Skeletal muscle tissue (tissue), 4 donors: ENCODE data around the gene ZBTB16. TPM values are rescaled to one million over a fixed set of nuclear protein-coding genes. Genes with fewer than 3 reads are reported as not detected.

Experiments used
- H3K27ac ChIP-seq: one replicate; pipeline ENCODE4 v1.7.0; 2013; ENCODE audit warnings: mild to moderate bottlenecking, low read depth, low read length, inconsistent platforms
- H3K27me3 ChIP-seq, 3 donors: one replicate each; pipeline ENCODE4 v1.7.0; 2013; ENCODE audit warnings: low read length in 3 of 3; ENCODE audit not compliant: control insufficient read depth in 3 of 3, insufficient read depth in 3 of 3
- H3K36me3 ChIP-seq, 3 donors: one replicate each; pipeline ENCODE4 v1.7.0; 2013; ENCODE audit warnings: low read length in 3 of 3; ENCODE audit not compliant: control insufficient read depth in 3 of 3, insufficient read depth in 3 of 3
- H3K4me1 ChIP-seq, 3 donors: one replicate each; pipeline ENCODE4 v1.7.0; 2013; ENCODE audit warnings: low read length in 3 of 3, mild to moderate bottlenecking in 3 of 3; ENCODE audit not compliant: control insufficient read depth in 3 of 3, insufficient read depth in 3 of 3
- H3K4me3 ChIP-seq, 3 donors: one replicate each; pipeline ENCODE4 v1.7.0; 2013; ENCODE audit warnings: low read length in 3 of 3
- H3K9ac ChIP-seq, 3 donors: one replicate each; pipeline ENCODE4 v1.7.0; 2013; ENCODE audit warnings: low read length in 3 of 3, mild to moderate bottlenecking in 3 of 3, moderate library complexity in 2 of 3, low read depth in 1 of 3
- H3K9me3 ChIP-seq, 3 donors: one replicate each; pipeline ENCODE4 v1.7.0; 2013; ENCODE audit warnings: low read length in 3 of 3; ENCODE audit not compliant: control insufficient read depth in 3 of 3
- total RNA-seq: library from RNA; depleted of rRNA; stranded (reverse); fragments of >200 nt; gene quantifications from one replicate; pipeline ENCODE4 v1.2.3, GENCODE V29; 2014
- donor health status: Osteomylitis.

The ZBTB16 gene
- total RNA-seq, 1 donor from 2014 or later = 6.8 TPM

- no peaks in the 10 kb centered on the region for H3K27me3 ChIP-seq
- H3K9ac ChIP-seq = no peak overlapping the region
- no peak overlapping the region for H3K27ac ChIP-seq
- H3K36me3 ChIP-seq = no peaks in the 10 kb centered on the region
- H3K9me3 ChIP-seq = no peaks in the 10 kb centered on the region
- peaks cover 6 to 19% (median 17%) of the 10 kb centered on the region in 3 donors for H3K4me1 ChIP-seq
- no peak overlapping the region for H3K4me3 ChIP-seq
Observed at GRCh38 chr11:114053406-114053805, 6.1 kb upstream of the ZBTB16 start.

DNA sequence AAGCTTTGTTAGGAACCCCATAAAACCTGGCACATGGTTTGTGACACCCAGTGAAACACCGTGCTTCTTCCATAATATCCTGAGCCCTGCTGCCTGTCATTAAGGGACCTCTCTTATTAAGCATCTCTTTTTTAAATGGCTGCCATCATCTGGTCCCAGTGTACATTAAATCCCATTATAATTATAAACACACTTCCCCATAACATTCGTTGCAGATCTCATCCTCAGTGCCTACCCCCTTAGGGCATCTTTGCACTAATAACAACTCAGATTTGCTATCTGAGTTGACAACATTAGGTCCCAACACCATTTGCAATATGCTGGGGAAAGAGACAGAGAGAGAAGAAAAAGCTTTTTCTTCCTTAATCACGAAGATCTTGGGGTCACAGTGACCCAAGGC lies 4.7 kb upstream of the ZBTB16 start:
- Histone ChIP-seq H3K36me3 (no peaks in the 10 kb centered on the region), H3K4me3 (no peak overlapping the region), H3K4me1 (peaks cover 13 to 26% (median 24%) of the 10 kb centered on the region in 3 donors), H3K9me3 (no peaks in the 10 kb centered on the region), H3K27me3 (no peaks in the 10 kb centered on the region), H3K27ac (no peak overlapping the region), H3K9ac (no peak overlapping the region)

- Histone ChIP-seq H3K4me3 (no peak overlapping the region), H3K27me3 (no peaks in the 10 kb centered on the region), H3K9ac (no peak overlapping the region), H3K4me1 (peaks cover 15 to 29% (median 27%) of the 10 kb centered on the region in 3 donors), H3K9me3 (no peaks in the 10 kb centered on the region), H3K36me3 (peaks cover 0 to 8% (median 0%) of the 10 kb centered on the region in 3 donors), H3K27ac (no peak overlapping the region)
Observed at GRCh38 chr11:114056409-114056808, 3.1 kb upstream of the ZBTB16 start.

GRCh38 chr11:114057147-114057546 lies 2.4 kb upstream of the ZBTB16 start:
- no peak overlapping the region for H3K4me3 ChIP-seq
- no peaks in the 10 kb centered on the region for H3K9me3 ChIP-seq
- no peaks in the 10 kb centered on the region for H3K27me3 ChIP-seq
- H3K27ac ChIP-seq = no peak overlapping the region
- peak overlapping the region in 1 of 3 donors; percentile 92 for H3K9ac ChIP-seq
- H3K36me3 ChIP-seq = peaks cover 0 to 8% (median 0%) of the 10 kb centered on the region in 3 donors
- peaks cover 22 to 36% (median 33%) of the 10 kb centered on the region in 3 donors for H3K4me1 ChIP-seq

- Histone ChIP-seq H3K27ac (peak overlapping the region; percentile 88), H3K9ac (peak overlapping the region in 1 of 3 donors; percentile 92)
Observed at GRCh38 chr11:114057605-114058004, 1.9 kb upstream of the ZBTB16 start.

GRCh38 chr11:114058026-114058706 lies 1.3 kb upstream of the ZBTB16 start:
- H3K4me1 ChIP-seq = peaks cover 32 to 46% (median 44%) of the 10 kb centered on the region in 3 donors
- no peaks in the 10 kb centered on the region for H3K9me3 ChIP-seq
- peak overlapping the region; percentile 88 for H3K27ac ChIP-seq
- H3K27me3 ChIP-seq = no peaks in the 10 kb centered on the region
- peak overlapping the region; percentile 48 to 84 (median 71) for H3K4me3 ChIP-seq
- H3K36me3 ChIP-seq = peaks cover 0 to 11% (median under 1%) of the 10 kb centered on the region in 3 donors
- H3K9ac ChIP-seq = peak overlapping the region; percentile 78 to 92 (median 82)

More at GRCh38 chr11:114057605-114058004, 1.9 kb upstream of the ZBTB16 start:
- Histone ChIP-seq H3K36me3 (peaks cover 0 to 8% (median 0%) of the 10 kb centered on the region in 3 donors), H3K9me3 (no peaks in the 10 kb centered on the region), H3K4me1 (peaks cover 26 to 40% (median 38%) of the 10 kb centered on the region in 3 donors), H3K4me3 (no peak overlapping the region), H3K27me3 (no peaks in the 10 kb centered on the region)

GRCh38 chr11:114058871-114059277 lies 637 bp upstream of the ZBTB16 start:
- no peaks in the 10 kb centered on the region for H3K27me3 ChIP-seq
- H3K4me1 ChIP-seq = peaks cover 39 to 51% (median 50%) of the 10 kb centered on the region in 3 donors
- H3K27ac ChIP-seq = peak overlapping the region; percentile 88
- peak overlapping the region; percentile 71 to 84 (median 76) for H3K4me3 ChIP-seq
- no peaks in the 10 kb centered on the region for H3K9me3 ChIP-seq
- peaks cover 6 to 18% (median 8%) of the 10 kb centered on the region in 3 donors for H3K36me3 ChIP-seq
- peak overlapping the region; percentile 78 to 92 (median 82) for H3K9ac ChIP-seq

DNA sequence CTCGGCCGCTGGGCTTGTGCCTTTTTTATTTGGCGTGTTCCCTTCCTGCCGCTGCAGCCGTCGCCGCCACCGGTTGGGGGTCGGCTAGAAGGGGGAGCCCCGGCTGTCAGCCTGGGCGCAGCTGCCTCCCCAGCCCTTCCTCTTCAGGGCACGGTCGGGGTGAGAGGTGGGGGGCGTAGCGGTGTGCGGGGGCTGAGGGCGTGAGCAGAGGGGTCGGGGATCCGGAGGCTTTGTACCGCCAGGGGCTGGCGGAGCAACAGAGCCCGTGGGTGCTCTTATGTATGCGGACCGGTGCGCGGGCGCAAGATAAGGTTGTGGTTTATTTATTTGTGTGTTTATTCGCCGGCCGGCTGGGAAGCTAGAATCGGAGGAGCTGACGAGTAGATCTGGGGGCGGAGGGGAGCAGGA lies 477 bp downstream of the ZBTB16 start:
- Histone ChIP-seq H3K27me3 (no peaks in the 10 kb centered on the region), H3K4me1 (peaks cover 50 to 62% (median 61%) of the 10 kb centered on the region in 3 donors), H3K27ac (peak overlapping the region; percentile 94), H3K4me3 (peak overlapping the region; percentile 87 to 95 (median 90)), H3K36me3 (peaks cover 14 to 25% (median 18%) of the 10 kb centered on the region in 3 donors), H3K9me3 (no peaks in the 10 kb centered on the region), H3K9ac (peak overlapping the region; percentile 95 to 100 (median 98))

GRCh38 chr11:114060392-114061047 lies 1.0 kb downstream of the ZBTB16 start:
- peak overlapping the region; percentile 87 to 95 (median 90) for H3K4me3 ChIP-seq
- peak overlapping the region; percentile 95 to 100 (median 98) for H3K9ac ChIP-seq
- no peaks in the 10 kb centered on the region for H3K27me3 ChIP-seq
- H3K9me3 ChIP-seq = no peaks in the 10 kb centered on the region
- peaks cover 19 to 25% (median 22%) of the 10 kb centered on the region in 3 donors for H3K36me3 ChIP-seq
- peak overlapping the region; percentile 94 for H3K27ac ChIP-seq
- H3K4me1 ChIP-seq = peaks cover 56 to 67% (median 67%) of the 10 kb centered on the region in 3 donors
